DOHH2 (cell line): ENCODE results near the gene ZDHHC6.
"Not testable (repeated sequence)": the region's sequence is repeated elsewhere in the genome, so short reads cannot be mapped to it uniquely, and the experiment has no call there.

Source experiments
- H3F3A ChIP-seq: fragments of 200-600 bp; sonication (generic), shearing (Covaris generic); 2 replicates; pipeline ENCODE4 v1.6.0; 2016; ENCODE audit warnings: antibody characterized with exemption, mild to moderate bottlenecking; ENCODE audit not compliant: control insufficient read depth, insufficient read depth
- H3K27ac ChIP-seq: fragments of 200-600 bp; sonication (generic); 2 replicates; pipeline ENCODE4 v1.5.1; 2014; ENCODE audit warnings: low read depth, mild to moderate bottlenecking, low read length, moderate library complexity
- H3K27me3 ChIP-seq: fragments of 200-600 bp; sonication (generic); 2 replicates; pipeline ENCODE4 v1.6.1; 2014; ENCODE audit warnings: mild to moderate bottlenecking, low read length, mixed read lengths; ENCODE audit not compliant: control insufficient read depth
- H3K36me3 ChIP-seq: fragments of 200-600 bp; sonication (generic); 2 replicates; pipeline ENCODE4 v1.6.1; 2014; ENCODE audit warnings: mild to moderate bottlenecking, low read length, moderate library complexity, mixed read lengths; ENCODE audit not compliant: control insufficient read depth
- H3K4me1 ChIP-seq: fragments of 200-600 bp; sonication (generic); 2 replicates; pipeline ENCODE4 v1.6.1; 2014; ENCODE audit warnings: mild to moderate bottlenecking, low read length, mixed read lengths; ENCODE audit not compliant: control insufficient read depth
- H3K4me2 ChIP-seq: fragments of 200-600 bp; sonication (generic); 2 replicates; pipeline ENCODE4 v1.6.0; 2014; ENCODE audit warnings: mild to moderate bottlenecking, low read length, moderate library complexity
- H3K4me3 ChIP-seq: fragments of 200-600 bp; sonication (generic); 2 replicates; pipeline ENCODE4 v1.5.1; 2014; ENCODE audit warnings: mild to moderate bottlenecking, low read length, mixed read lengths
- H3K79me2 ChIP-seq: fragments of 200-600 bp; sonication (generic); 2 replicates; pipeline ENCODE4 v1.6.1; 2014; ENCODE audit warnings: mild to moderate bottlenecking, low read length, mixed read lengths; ENCODE audit not compliant: control insufficient read depth
- H3K9me2 ChIP-seq: fragments of 200-600 bp; sonication (generic); replicated peaks from 2 replicates; pipeline ENCODE4 v1.6.1; 2014; ENCODE audit warnings: mild to moderate bottlenecking, low read length, mixed read lengths; ENCODE audit not compliant: control insufficient read depth
- H3K9me3 ChIP-seq: fragments of 200-600 bp; sonication (generic); 2 replicates; pipeline ENCODE4 v1.6.1; 2014; ENCODE audit warnings: antibody characterized with exemption, low read length, mixed read lengths; ENCODE audit not compliant: control insufficient read depth, insufficient read depth
- H4K20me1 ChIP-seq: fragments of 200-600 bp; sonication (generic); 2 replicates; pipeline ENCODE4 v1.6.0; 2014; ENCODE audit warnings: low read depth, mild to moderate bottlenecking, antibody characterized with exemption, low read length, moderate library complexity; ENCODE audit not compliant: control insufficient read depth, insufficient read depth
- EZH2phosphoT487 ChIP-seq: fragments of 200-600 bp; sonication (generic); IDR thresholded peaks from 2 replicates; pipeline ENCODE4 v1.6.1; 2017; ENCODE audit warnings: borderline replicate concordance, mild to moderate bottlenecking, antibody characterized with exemption, low read length, moderate library complexity, mixed read lengths
- TF ChIP-seq, protein P1 (sequence below): fragments of 200-600 bp; sonication (generic); IDR thresholded peaks from one replicate; pipeline ENCODE4 v1.5.1; 2014; ENCODE audit warnings: antibody characterized with exemption, mild to moderate bottlenecking, low read depth, low read length; ENCODE audit not compliant: poor library complexity, severe bottlenecking

Gene ZDHHC6

DNA sequence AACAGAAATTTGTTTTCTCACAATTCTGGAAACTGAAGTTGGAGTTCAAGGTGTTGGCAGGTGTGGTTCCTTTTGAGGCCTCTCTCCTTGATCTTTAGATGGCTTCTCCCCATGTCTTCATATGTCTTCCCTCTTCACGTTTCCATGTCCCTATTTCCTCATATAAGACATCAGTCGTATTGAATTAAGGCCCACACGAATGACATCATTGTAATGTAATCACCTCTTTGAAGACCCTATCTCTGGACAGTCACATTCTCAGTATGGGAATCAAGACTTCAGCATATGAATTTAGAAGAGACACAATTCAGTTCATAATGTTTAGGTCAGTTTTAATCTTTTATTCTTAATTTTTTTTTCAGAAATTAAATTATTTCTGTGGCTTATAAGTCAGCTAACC, 20.1 kb upstream of the ZDHHC6 start:
- Histone ChIP-seq H3K79me2 (no peaks in the 10 kb centered on the region), H3K9me2 (no peaks in the 10 kb centered on the region), H3K4me1 (no peaks in the 10 kb centered on the region), H3K27ac (no peak overlapping the region), H3K4me2 (no peak overlapping the region), H3K4me3 (no peak overlapping the region), H4K20me1 (no peaks in the 10 kb centered on the region; the same call in 1 of the 2 replicates), H3K36me3 (peaks cover 29% of the 10 kb centered on the region), H3K27me3 (no peaks in the 10 kb centered on the region), H3F3A (no peaks in the 10 kb centered on the region), H3K9me3 (no peaks in the 10 kb centered on the region)
- TF ChIP-seq, protein P1, sequence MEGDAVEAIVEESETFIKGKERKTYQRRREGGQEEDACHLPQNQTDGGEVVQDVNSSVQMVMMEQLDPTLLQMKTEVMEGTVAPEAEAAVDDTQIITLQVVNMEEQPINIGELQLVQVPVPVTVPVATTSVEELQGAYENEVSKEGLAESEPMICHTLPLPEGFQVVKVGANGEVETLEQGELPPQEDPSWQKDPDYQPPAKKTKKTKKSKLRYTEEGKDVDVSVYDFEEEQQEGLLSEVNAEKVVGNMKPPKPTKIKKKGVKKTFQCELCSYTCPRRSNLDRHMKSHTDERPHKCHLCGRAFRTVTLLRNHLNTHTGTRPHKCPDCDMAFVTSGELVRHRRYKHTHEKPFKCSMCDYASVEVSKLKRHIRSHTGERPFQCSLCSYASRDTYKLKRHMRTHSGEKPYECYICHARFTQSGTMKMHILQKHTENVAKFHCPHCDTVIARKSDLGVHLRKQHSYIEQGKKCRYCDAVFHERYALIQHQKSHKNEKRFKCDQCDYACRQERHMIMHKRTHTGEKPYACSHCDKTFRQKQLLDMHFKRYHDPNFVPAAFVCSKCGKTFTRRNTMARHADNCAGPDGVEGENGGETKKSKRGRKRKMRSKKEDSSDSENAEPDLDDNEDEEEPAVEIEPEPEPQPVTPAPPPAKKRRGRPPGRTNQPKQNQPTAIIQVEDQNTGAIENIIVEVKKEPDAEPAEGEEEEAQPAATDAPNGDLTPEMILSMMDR = no peak
- TF ChIP-seq EZH2phosphoT487 = no peak

GRCh38 chr10:112465299-112465883, 18.7 kb upstream of the ZDHHC6 start:
- H3K4me1 ChIP-seq = no peaks in the 10 kb centered on the region
- no peaks in the 10 kb centered on the region; the same call in 1 of the 2 replicates for H4K20me1 ChIP-seq
- H3K27ac ChIP-seq = no peak overlapping the region
- H3K4me3 ChIP-seq = no peak overlapping the region
- H3K9me2 ChIP-seq = no peaks in the 10 kb centered on the region
- H3K79me2 ChIP-seq = no peaks in the 10 kb centered on the region
- H3K27me3 ChIP-seq = no peaks in the 10 kb centered on the region
- H3K36me3 ChIP-seq = peaks cover 34% of the 10 kb centered on the region
- H3F3A ChIP-seq = no peaks in the 10 kb centered on the region
- TF ChIP-seq, protein P1 = no peak
- no peak for TF ChIP-seq EZH2phosphoT487
- no peak overlapping the region for H3K4me2 ChIP-seq
- H3K9me3 ChIP-seq = no peaks in the 10 kb centered on the region

- peaks cover 34% of the 10 kb centered on the region for H3K36me3 ChIP-seq
- not testable (repeated sequence) for H3K4me1 ChIP-seq, H3F3A ChIP-seq
These were observed 17.4 kb upstream of the ZDHHC6 start for GRCh38 chr10:112464074-112464473.

DNA sequence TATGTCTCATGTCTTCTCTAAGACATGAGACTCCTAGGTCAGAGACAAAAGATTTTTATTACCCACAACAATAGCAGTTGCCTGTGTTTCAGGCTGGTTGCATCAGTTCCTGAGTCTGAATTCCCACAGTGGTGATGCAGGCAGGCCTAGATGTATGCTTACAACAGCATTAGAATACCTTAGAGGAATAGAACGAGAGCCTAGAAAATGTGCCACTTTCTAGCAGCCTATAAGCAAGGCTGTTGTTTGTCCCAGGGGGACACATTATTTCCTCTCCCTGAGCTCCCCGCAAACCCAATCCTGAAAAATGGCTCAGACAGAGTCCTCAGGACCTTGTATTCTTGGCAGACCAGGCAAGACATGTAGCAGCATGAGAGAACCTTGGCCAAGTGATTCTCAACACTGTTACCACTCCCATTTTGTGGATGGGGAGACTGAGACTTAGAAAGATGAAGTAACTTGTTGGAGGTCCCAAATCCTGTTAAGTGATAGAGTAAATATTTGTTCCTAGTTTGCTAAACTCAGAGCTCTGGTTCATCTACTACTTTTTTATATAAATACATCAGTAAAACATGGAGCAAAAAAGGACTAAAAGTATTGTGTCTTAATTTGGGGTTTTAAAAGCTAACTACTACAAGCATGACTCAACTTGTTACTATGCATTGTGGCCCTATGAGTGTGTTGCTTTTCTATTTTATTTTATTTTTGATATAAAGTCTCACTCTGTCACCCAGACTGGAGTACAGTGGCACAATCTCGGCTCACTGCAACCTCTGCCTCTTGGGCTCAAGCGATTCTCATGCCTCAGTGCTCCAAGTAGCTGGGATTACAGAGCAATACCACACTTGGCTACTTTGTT, 14.5 kb upstream of the ZDHHC6 start:
- H3K4me2 ChIP-seq = no peak overlapping the region
- H3K9me2 ChIP-seq = no peaks in the 10 kb centered on the region
- no peaks in the 10 kb centered on the region for H3K27me3 ChIP-seq
- H3K36me3 ChIP-seq = peaks cover 29% of the 10 kb centered on the region
- H4K20me1 ChIP-seq = no peaks in the 10 kb centered on the region
- no peaks in the 10 kb centered on the region for H3F3A ChIP-seq
- no peak overlapping the region for H3K27ac ChIP-seq
- no peaks in the 10 kb centered on the region for H3K9me3 ChIP-seq
- peaks cover 16% of the 10 kb centered on the region for H3K79me2 ChIP-seq
- no peak for TF ChIP-seq EZH2phosphoT487
- TF ChIP-seq, protein P1 = no peak
- H3K4me3 ChIP-seq = no peak overlapping the region
- H3K4me1 ChIP-seq = no peaks in the 10 kb centered on the region

More at GRCh38 chr10:112464074-112464473, 17.4 kb upstream of the ZDHHC6 start:
- not testable (repeated sequence) for H4K20me1 ChIP-seq, H3K79me2 ChIP-seq, H3K9me2 ChIP-seq, H3K9me3 ChIP-seq, H3K4me2 ChIP-seq, H3K27ac ChIP-seq, H3K27me3 ChIP-seq, H3K4me3 ChIP-seq
